ENCODE results near the gene IRF2BP2.
"Not testable (repeated sequence)": the region's sequence is repeated elsewhere in the genome, so short reads cannot be mapped to it uniquely, and the experiment has no call there.

Gene IRF2BP2

GRCh38 chr1:234599617-234600417, 10.2 kb downstream of the IRF2BP2 start:
- DNase-seq, result peak; percentile 66 to 82

- DNase-seq, result peak; percentile 72 to 73
These were observed 10.9 kb downstream of the IRF2BP2 start for GRCh38 chr1:234598974-234599616.

- peak; percentile 67 to 72 for DNase-seq
These were observed 12.1 kb downstream of the IRF2BP2 start for GRCh38 chr1:234597894-234598293.

GRCh38 chr1:234595899-234596298, 14.1 kb downstream of the IRF2BP2 start:
- no peak for DNase-seq

GRCh38 chr1:234594575-234594974, 15.4 kb downstream of the IRF2BP2 start:
- DNase-seq, result not testable (repeated sequence)

- DNase-seq, result no peak
These were observed 16.0 kb downstream of the IRF2BP2 start for GRCh38 chr1:234593771-234594504.

- DNase-seq, result no peak
These were observed 16.9 kb downstream of the IRF2BP2 start for GRCh38 chr1:234593109-234593508.

- DNase-seq, result no peak
These were observed 17.7 kb downstream of the IRF2BP2 start for GRCh38 chr1:234592240-234592639.

- no peak for DNase-seq
These were observed 18.8 kb downstream of the IRF2BP2 start for GRCh38 chr1:234591131-234591530.

- no peak for DNase-seq
These were observed 19.9 kb downstream of the IRF2BP2 start for GRCh38 chr1:234589854-234590620.

- DNase-seq, result no peak
These were observed 20.7 kb downstream of the IRF2BP2 start for GRCh38 chr1:234589064-234589800.

GRCh38 chr1:234588386-234588785, 21.6 kb downstream of the IRF2BP2 start:
- no peak for DNase-seq

GRCh38 chr1:234586892-234587485, 23.0 kb downstream of the IRF2BP2 start:
- DNase-seq, result no peak

- DNase-seq, result no peak
These were observed 23.7 kb downstream of the IRF2BP2 start for GRCh38 chr1:234586304-234586703.

- DNase-seq, result no peak
These were observed 24.5 kb downstream of the IRF2BP2 start for GRCh38 chr1:234585330-234586055.

GRCh38 chr1:234584926-234585325, 25.1 kb downstream of the IRF2BP2 start:
- DNase-seq, result no peak

GRCh38 chr1:234584420-234584805, 25.6 kb downstream of the IRF2BP2 start:
- no peak for DNase-seq

GRCh38 chr1:234583755-234584419, 26.1 kb downstream of the IRF2BP2 start:
- DNase-seq, result no peak

- DNase-seq, result no peak
These were observed 27.2 kb downstream of the IRF2BP2 start for GRCh38 chr1:234582681-234583301.

GRCh38 chr1:234582186-234582585, 27.8 kb downstream of the IRF2BP2 start:
- no peak for DNase-seq

Data from AML-193 (cell line).